HepG2 (cell line): ENCODE results near the gene CHMP6. TPM values are rescaled to one million over a fixed set of nuclear protein-coding genes. Genes with fewer than 3 reads are reported as not detected.

Experiments
- ATAC-seq: fragments of 200-7000 bp; cut with Tn5 transposase; 3 replicates; pipeline ENCODE4 v1.9.1; 2020; ENCODE audit warnings: mild to moderate bottlenecking, moderate library complexity
- BruUV-seq: library from RNA; stranded (reverse); fragments of 400-500 nt; replicated peaks from 2 replicates; lab custom pipeline; 2021; lab: Mats Ljungman, UMichigan
- CTCF ChIA-PET: fragments of 300-600 bp; formaldehyde crosslinking; extraction: SDS; loops from one replicate; lab custom pipeline; 2021; ENCODE audit warnings: low total read pairs, inconsistent platforms, low intra/inter-chr PET ratio; lab: Yijun Ruan, JAX
- POLR2A ChIA-PET: fragments of 350-600 bp; sonication (Branson Sonifier 250); formaldehyde crosslinking; loops from one replicate; lab custom pipeline; 2020; ENCODE audit warnings: antibody characterized with exemption, inconsistent platforms; lab: Yijun Ruan, JAX
- DNase-seq: peaks from one replicate; pipeline ENCODE4 v3.0.0-alpha.2; 2015; ENCODE audit warnings: low spot score
- FAIRE-seq: peaks from 3 replicates; lab custom pipeline; 2011; peaks lifted over from hg19 to GRCh38; lab: Jason Lieb, UNC
- H2AFZ ChIP-seq: one replicate; pipeline ENCODE4 v1.6.1; 2011; ENCODE audit warnings: low read length, inconsistent platforms
- H3K27ac ChIP-seq: fragments of 300-600 bp; 3 replicates; pipeline ENCODE4 v1.8.0; 2011; ENCODE audit warnings: mixed run types, mild to moderate bottlenecking, mixed read lengths, low read length, inconsistent platforms; ENCODE audit not compliant: insufficient read depth; ENCODE audit errors: extremely low read length
- H3K27me3 ChIP-seq, 2 experiments: fragments of 200-600 bp in 1 of 2; 2 replicates in 1 of 2; 3 replicates in 1 of 2; pipeline versions ENCODE4 v1.6.0 to v1.8.0; 2011; ENCODE audit warnings: low read length in 2 of 2, mild to moderate bottlenecking in 2 of 2, moderate library complexity in 2 of 2, inconsistent platforms in 1 of 2; ENCODE audit not compliant: insufficient read depth in 2 of 2, control insufficient read depth in 1 of 2
- H3K36me3 ChIP-seq, 2 experiments: fragments of 200-600 bp in 1 of 2; replicated peaks in 1 of 2; 2 replicates in 1 of 2; 3 replicates in 1 of 2; pipeline versions ENCODE4 v1.5.1 to v1.8.0; 2011; ENCODE audit warnings: low read length in 2 of 2, inconsistent platforms in 1 of 2; ENCODE audit not compliant: insufficient read depth in 2 of 2, control insufficient read depth in 1 of 2
- H3K4me1 ChIP-seq: 2 replicates; pipeline ENCODE4 v1.5.1; 2012; ENCODE audit warnings: low read length, inconsistent platforms; ENCODE audit not compliant: insufficient read depth
- H3K4me2 ChIP-seq: 2 replicates; pipeline ENCODE4 v1.6.0; 2011; ENCODE audit warnings: low read depth, low read length, inconsistent platforms
- H3K4me3 ChIP-seq, 3 experiments: fragments of 200-600 bp in 1 of 3; sonication (generic), shearing (Covaris generic) in 1 of 3; replicated peaks in 1 of 3; 2 replicates each; pipeline ENCODE4 v1.5.1; 2011 to 2016; ENCODE audit warnings: low read length in 3 of 3, inconsistent platforms in 2 of 3, low read depth in 2 of 3, mild to moderate bottlenecking in 2 of 3, control low read depth in 1 of 3, mixed read lengths in 1 of 3; ENCODE audit not compliant: insufficient read depth in 1 of 3
- H3K79me2 ChIP-seq: one replicate; pipeline ENCODE4 v1.6.1; 2011; ENCODE audit warnings: low read length, inconsistent platforms; ENCODE audit not compliant: insufficient read depth
- H3K9ac ChIP-seq: 2 replicates; pipeline ENCODE4 v1.6.0; 2011; ENCODE audit warnings: mild to moderate bottlenecking, low read depth, low read length, inconsistent platforms; ENCODE audit not compliant: insufficient read depth
- H3K9me3 ChIP-seq: 2 replicates; pipeline ENCODE4 v1.5.1; 2012; ENCODE audit warnings: mild to moderate bottlenecking, low read length
- H4K20me1 ChIP-seq: 2 replicates; pipeline ENCODE4 v1.6.0; 2011; ENCODE audit warnings: inconsistent platforms, mild to moderate bottlenecking, low read length, moderate library complexity; ENCODE audit not compliant: insufficient read depth
- ELF1 ChIP-seq: sonication (generic); formaldehyde crosslinking; IDR thresholded peaks from 2 replicates; pipeline ENCODE4 v1.4.0; 2020; ENCODE audit warnings: missing genetic modification reagents
- KMT2B ChIP-seq: IDR thresholded peaks from 2 replicates; pipeline ENCODE4 v1.6.1; 2016; ENCODE audit warnings: missing genetic modification reagents, missing compliant biosample characterization
- PAWR ChIP-seq: sonication (generic); formaldehyde crosslinking; IDR thresholded peaks from 2 replicates; pipeline ENCODE4 v1.4.0; 2020; ENCODE audit warnings: missing genetic modification reagents, mild to moderate bottlenecking, borderline replicate concordance
- ZNF550 ChIP-seq: sonication (generic); formaldehyde crosslinking; IDR thresholded peaks from 2 replicates; pipeline ENCODE4 v1.4.0; 2020; ENCODE audit warnings: mild to moderate bottlenecking, missing genetic modification reagents, borderline replicate concordance
- ZNF605 ChIP-seq: sonication (generic); formaldehyde crosslinking; IDR thresholded peaks from 2 replicates; pipeline ENCODE4 v1.8.0; 2022; ENCODE audit warnings: mild to moderate bottlenecking, missing genetic modification reagents
- WGBS: methylation state at CpG from one replicate; pipeline ENCODE4 v1.1.6; 2017; ENCODE audit warnings: low lambda C conversion rate; 5-methylcytosine and 5-hydroxymethylcytosine counted together
- in situ Hi-C: cut with HindIII; loops from 2 replicates; pipeline ENCODE4 v1.10.0; 2017; ENCODE audit warnings: low pct_unique_long_range_greater_than_20kb; ENCODE audit not compliant: extremely low pct_ligation_motif_present
- intact Hi-C: fragments of 100-400 bp; cut with micrococcal nuclease; formaldehyde crosslinking; loops from one replicate; pipeline ENCODE4 v1.10.0; 2022; ENCODE audit not compliant: unreplicated experiment
- polyA plus RNA-seq, 8 experiments: library from polyadenylated mRNA; depleted of rRNA in 3 of 8; stranded (reverse) in 7 of 8; unstranded in 1 of 8; fragments of >200 nt; fragmentation: Illumina TruSeq in 4 of 8; extraction: Trizol in 4 of 8; gene quantifications; 2 replicates each; pipeline versions ENCODE4 v1.2.1 to v1.2.3, GENCODE V29; 2011 to 2016; ENCODE audit warnings: low read depth in 4 of 8, missing spikeins in 1 of 8, mixed read lengths in 1 of 8; ENCODE audit not compliant: insufficient read depth in 1 of 8
- total RNA-seq, 5 experiments: library from RNA; depleted of rRNA; stranded (reverse); fragments of >200 nt; fragmentation: Illumina TruSeq; extraction: Trizol; gene quantifications; 2 replicates each; pipeline ENCODE4 v1.2.3, GENCODE V29; 2016; ENCODE audit warnings: low read depth in 1 of 5
- TF ChIP-seq, protein P1 (sequence below): sonication (generic); formaldehyde crosslinking; IDR thresholded peaks from 2 replicates; pipeline ENCODE4 v1.4.0; 2020; ENCODE audit warnings: missing genetic modification reagents
- TF ChIP-seq, protein P2 (sequence below): sonication (generic); formaldehyde crosslinking; IDR thresholded peaks from 2 replicates; pipeline ENCODE4 v1.4.0; 2020; ENCODE audit warnings: missing genetic modification reagents, low read depth, mild to moderate bottlenecking, borderline replicate concordance
- TF ChIP-seq, protein P3 (sequence below): sonication (generic); formaldehyde crosslinking; IDR thresholded peaks from 2 replicates; pipeline ENCODE4 v1.5.1; 2020; ENCODE audit warnings: mild to moderate bottlenecking, missing genetic modification reagents, moderate library complexity
- TF ChIP-seq, protein P4 (sequence below), 2 experiments: sonication (generic) in 1 of 2; formaldehyde crosslinking in 1 of 2; IDR thresholded peaks; 2 replicates each; pipeline versions ENCODE4 v1.4.0 to v1.6.1; 2016 to 2020; ENCODE audit warnings: borderline replicate concordance in 1 of 2, low read depth in 1 of 2, mild to moderate bottlenecking in 1 of 2, missing genetic modification reagents in 1 of 2

CHMP6 gene
- total and polyA plus RNA-seq, 2 of the 13 experiments (the other 11 are each of a cell fraction or from before 2014, with no cell fraction given), result 11.1 to 24.2 TPM

DNA sequence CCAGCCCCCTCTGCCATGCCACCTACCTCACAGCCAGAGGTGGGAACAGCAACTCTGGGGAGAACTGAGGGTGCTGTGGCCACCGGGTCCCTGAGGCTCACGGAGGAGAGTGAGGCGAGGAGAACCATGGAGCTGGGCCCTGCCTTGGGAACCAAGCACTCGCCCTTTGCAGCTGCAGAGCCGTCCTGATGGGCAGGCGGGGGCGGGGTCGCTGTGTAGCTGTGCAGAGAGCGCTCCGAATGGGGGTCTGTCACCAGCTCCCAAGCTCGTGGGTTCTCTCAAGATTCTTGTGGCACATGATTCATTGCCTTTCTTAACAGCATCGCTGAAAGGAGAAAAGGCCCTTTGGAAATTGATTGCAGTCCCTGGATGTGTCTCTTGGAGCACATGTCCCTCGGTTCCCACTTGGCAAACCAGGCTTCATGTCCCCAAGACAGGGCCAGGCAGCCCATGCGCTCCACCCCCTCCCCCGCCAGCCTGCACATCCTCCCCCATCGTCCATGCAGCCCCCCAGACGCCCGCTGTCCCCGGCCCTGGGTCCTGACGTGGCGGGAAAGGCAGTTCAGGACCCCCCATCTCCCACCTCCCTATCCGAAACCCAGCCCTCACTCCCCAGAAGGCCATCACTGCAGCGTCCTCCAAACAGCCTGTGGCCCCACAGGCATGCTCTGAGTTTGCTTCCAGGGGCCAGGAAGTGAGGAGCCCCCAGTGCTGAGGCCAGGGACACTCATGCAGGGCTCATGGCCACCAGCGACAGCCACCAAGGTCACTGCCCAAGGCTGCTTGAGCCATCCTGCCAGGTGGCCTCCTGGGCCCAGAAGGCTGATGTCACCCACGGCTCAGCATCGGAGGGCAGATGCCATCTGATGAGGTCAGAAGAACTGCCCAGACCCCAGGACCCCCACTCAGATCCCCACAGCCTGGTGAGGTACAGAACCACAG is 20.6 kb upstream of the CHMP6 start:
- no peak for FAIRE-seq
- POLR2A ChIA-PET, result interaction anchor here (0.8 to 1.6 kb wide), 2 partner anchors 8 to 544 kb away, joined by 3 to 4 read pairs; no protein-coding TSS in a partner anchor
- peak; percentile 6 for ATAC-seq
- 40% methylated on average over 19 of the region's 26 CpGs for WGBS
- intact Hi-C loops, result no loop called here
- Histone ChIP-seq H3K36me3 (no peaks in the 10 kb centered on the region; a peak in 1 of 5 replicates), H3K27me3 (peaks cover 6 to 32% of the 10 kb centered on the region in 2 experiments; a peak in 4 of 5 replicates), H3K79me2 (no peaks in the 10 kb centered on the region), H3K9me3 (no peaks in the 10 kb centered on the region), H3K27ac (no peak overlapping the region), H3K4me1 (peaks cover 38% of the 10 kb centered on the region), H3K4me2 (peak overlapping the region; percentile 73; the same call in 1 of the 2 replicates), H2AFZ (no peak overlapping the region), H3K9ac (no peak overlapping the region), H3K4me3 (no peak overlapping the region; a peak in 1 of 6 replicates), H4K20me1 (no peaks in the 10 kb centered on the region)
- CTCF ChIA-PET, result no interaction called here
- in situ Hi-C loops, result no loop called here
- no peak for DNase-seq
- BruUV-seq, result no TSS peak
- TF ChIP-seq, protein P1, sequence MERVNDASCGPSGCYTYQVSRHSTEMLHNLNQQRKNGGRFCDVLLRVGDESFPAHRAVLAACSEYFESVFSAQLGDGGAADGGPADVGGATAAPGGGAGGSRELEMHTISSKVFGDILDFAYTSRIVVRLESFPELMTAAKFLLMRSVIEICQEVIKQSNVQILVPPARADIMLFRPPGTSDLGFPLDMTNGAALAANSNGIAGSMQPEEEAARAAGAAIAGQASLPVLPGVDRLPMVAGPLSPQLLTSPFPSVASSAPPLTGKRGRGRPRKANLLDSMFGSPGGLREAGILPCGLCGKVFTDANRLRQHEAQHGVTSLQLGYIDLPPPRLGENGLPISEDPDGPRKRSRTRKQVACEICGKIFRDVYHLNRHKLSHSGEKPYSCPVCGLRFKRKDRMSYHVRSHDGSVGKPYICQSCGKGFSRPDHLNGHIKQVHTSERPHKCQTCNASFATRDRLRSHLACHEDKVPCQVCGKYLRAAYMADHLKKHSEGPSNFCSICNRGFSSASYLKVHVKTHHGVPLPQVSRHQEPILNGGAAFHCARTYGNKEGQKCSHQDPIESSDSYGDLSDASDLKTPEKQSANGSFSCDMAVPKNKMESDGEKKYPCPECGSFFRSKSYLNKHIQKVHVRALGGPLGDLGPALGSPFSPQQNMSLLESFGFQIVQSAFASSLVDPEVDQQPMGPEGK, result peak; percentile 65
- TF ChIP-seq KMT2B (CRISPR knock-in tag) (no peak), PAWR (CRISPR knock-in tag) (no peak), ZNF605 (CRISPR knock-in tag) (0 out of 2 replicates have a peak, but pooled peaks have one; percentile 2), ZNF550 (no peak), ELF1 (CRISPR knock-in tag) (0 out of 2 replicates have a peak, but pooled peaks have one; percentile 27)
- TF ChIP-seq, protein P2, sequence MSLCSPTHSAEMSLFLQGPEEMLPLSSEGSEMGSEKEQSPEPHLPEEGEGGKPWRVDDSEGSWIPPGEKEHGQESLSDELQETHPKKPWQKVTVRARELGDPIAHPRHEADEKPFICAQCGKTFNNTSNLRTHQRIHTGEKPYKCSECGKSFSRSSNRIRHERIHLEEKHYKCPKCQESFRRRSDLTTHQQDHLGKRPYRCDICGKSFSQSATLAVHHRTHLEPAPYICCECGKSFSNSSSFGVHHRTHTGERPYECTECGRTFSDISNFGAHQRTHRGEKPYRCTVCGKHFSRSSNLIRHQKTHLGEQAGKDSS (CRISPR knock-in tag), result 0 out of 2 replicates have a peak, but pooled peaks have one; percentile 41
- TF ChIP-seq, protein P3, sequence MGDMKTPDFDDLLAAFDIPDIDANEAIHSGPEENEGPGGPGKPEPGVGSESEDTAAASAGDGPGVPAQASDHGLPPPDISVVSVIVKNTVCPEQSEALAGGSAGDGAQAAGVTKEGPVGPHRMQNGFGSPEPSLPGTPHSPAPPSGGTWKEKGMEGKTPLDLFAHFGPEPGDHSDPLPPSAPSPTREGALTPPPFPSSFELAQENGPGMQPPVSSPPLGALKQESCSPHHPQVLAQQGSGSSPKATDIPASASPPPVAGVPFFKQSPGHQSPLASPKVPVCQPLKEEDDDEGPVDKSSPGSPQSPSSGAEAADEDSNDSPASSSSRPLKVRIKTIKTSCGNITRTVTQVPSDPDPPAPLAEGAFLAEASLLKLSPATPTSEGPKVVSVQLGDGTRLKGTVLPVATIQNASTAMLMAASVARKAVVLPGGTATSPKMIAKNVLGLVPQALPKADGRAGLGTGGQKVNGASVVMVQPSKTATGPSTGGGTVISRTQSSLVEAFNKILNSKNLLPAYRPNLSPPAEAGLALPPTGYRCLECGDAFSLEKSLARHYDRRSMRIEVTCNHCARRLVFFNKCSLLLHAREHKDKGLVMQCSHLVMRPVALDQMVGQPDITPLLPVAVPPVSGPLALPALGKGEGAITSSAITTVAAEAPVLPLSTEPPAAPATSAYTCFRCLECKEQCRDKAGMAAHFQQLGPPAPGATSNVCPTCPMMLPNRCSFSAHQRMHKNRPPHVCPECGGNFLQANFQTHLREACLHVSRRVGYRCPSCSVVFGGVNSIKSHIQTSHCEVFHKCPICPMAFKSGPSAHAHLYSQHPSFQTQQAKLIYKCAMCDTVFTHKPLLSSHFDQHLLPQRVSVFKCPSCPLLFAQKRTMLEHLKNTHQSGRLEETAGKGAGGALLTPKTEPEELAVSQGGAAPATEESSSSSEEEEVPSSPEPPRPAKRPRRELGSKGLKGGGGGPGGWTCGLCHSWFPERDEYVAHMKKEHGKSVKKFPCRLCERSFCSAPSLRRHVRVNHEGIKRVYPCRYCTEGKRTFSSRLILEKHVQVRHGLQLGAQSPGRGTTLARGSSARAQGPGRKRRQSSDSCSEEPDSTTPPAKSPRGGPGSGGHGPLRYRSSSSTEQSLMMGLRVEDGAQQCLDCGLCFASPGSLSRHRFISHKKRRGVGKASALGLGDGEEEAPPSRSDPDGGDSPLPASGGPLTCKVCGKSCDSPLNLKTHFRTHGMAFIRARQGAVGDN (CRISPR knock-in tag), result peak; percentile 53
- TF ChIP-seq, protein P4, sequence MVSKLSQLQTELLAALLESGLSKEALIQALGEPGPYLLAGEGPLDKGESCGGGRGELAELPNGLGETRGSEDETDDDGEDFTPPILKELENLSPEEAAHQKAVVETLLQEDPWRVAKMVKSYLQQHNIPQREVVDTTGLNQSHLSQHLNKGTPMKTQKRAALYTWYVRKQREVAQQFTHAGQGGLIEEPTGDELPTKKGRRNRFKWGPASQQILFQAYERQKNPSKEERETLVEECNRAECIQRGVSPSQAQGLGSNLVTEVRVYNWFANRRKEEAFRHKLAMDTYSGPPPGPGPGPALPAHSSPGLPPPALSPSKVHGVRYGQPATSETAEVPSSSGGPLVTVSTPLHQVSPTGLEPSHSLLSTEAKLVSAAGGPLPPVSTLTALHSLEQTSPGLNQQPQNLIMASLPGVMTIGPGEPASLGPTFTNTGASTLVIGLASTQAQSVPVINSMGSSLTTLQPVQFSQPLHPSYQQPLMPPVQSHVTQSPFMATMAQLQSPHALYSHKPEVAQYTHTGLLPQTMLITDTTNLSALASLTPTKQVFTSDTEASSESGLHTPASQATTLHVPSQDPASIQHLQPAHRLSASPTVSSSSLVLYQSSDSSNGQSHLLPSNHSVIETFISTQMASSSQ (IDR thresholded peaks at IDR 0.05; ENCODE audit: low read depth), result no peak
- TF ChIP-seq, protein P4 (CRISPR knock-in tag; IDR thresholded peaks at IDR 0.05; ENCODE audit: borderline replicate concordance), result peak; percentile 59; the same call in 1 of the 2 replicates
